Tibial nerve (tissue), 4 donors: Measurements from ENCODE around the gene ETV7.

Source experiments
- CTCF ChIP-seq, 5 experiments: fragments of 200-600 bp in 3 of 5; fragments of 450-650 bp in 2 of 5; sonication (generic) in 3 of 5; IDR thresholded peaks; one replicate each; pipeline ENCODE4 v1.5.1; 2016 to 2019; ENCODE audit warnings: antibody characterized with exemption in 5 of 5, mild to moderate bottlenecking in 3 of 5, moderate library complexity in 2 of 5
- EP300 ChIP-seq, 2 donors: sonication (generic); formaldehyde crosslinking; IDR thresholded peaks; one replicate each; pipeline ENCODE4 v1.6.1; 2017; ENCODE audit warnings: antibody characterized with exemption in 2 of 2, mild to moderate bottlenecking in 1 of 2
- POLR2A ChIP-seq, 2 donors: fragments of 450-650 bp; IDR thresholded peaks; one replicate each; pipeline ENCODE4 v1.6.1; 2017; ENCODE audit warnings: antibody characterized with exemption in 2 of 2, mild to moderate bottlenecking in 2 of 2, moderate library complexity in 2 of 2

GRCh38 chr6:36336779-36337241 lies 50.7 kb downstream of the ETV7 start, which contains the start of gene BNIP5:
- TF ChIP-seq CTCF (IDR thresholded peaks at IDR 0.05) (no peak), POLR2A (IDR thresholded peaks at IDR 0.05) (no peak), EP300 (IDR thresholded peaks at IDR 0.05) (no peak)
